GM12878 (cell line): ENCODE measurements around the gene COASY. TPM values are rescaled to one million over a fixed set of nuclear protein-coding genes. Genes with fewer than 3 reads are reported as not detected.

Experiments
- CBX5 ChIP-seq: sonication (generic); IDR thresholded peaks from 2 replicates; pipeline ENCODE4 v1.6.1; 2016; ENCODE audit warnings: low read depth, moderate library complexity, mild to moderate bottlenecking, inconsistent platforms
- CEBPZ ChIP-seq: fragments of 150-350 bp; IDR thresholded peaks from 2 replicates; pipeline ENCODE4 v1.6.1; 2016; ENCODE audit warnings: low read depth, low read length
- CREB1 ChIP-seq: IDR thresholded peaks from 2 replicates; pipeline ENCODE4 v1.6.1; 2012; ENCODE audit warnings: low read depth, mild to moderate bottlenecking, inconsistent platforms
- CREM ChIP-seq: IDR thresholded peaks from 2 replicates; pipeline ENCODE4 v1.6.1; 2014; ENCODE audit warnings: antibody characterized with exemption, low read depth
- FOXK2 ChIP-seq: fragments of 450-650 bp; IDR thresholded peaks from 2 replicates; pipeline ENCODE4 v1.6.1; 2017; ENCODE audit warnings: mild to moderate bottlenecking, moderate library complexity
- JUND ChIP-seq: IDR thresholded peaks from 2 replicates; pipeline ENCODE4 v1.6.1; 2012; ENCODE audit warnings: low read depth, mild to moderate bottlenecking, low read length, improper control_type of control experiment, moderate library complexity
- KAT2A ChIP-seq: conservative IDR thresholded peaks from 2 replicates; pipeline ENCODE4 v1.6.1; 2011; ENCODE audit warnings: low read depth, low read length; ENCODE audit not compliant: control insufficient read depth
- MXI1 ChIP-seq: fragments of 150-350 bp; IDR thresholded peaks from 2 replicates; pipeline ENCODE4 v1.6.1; 2011; ENCODE audit warnings: low read depth, mild to moderate bottlenecking, inconsistent platforms, low read length, improper control_type of control experiment
- PRDM15 ChIP-seq: fragments of 450-650 bp; formaldehyde crosslinking; IDR thresholded peaks from 2 replicates; pipeline ENCODE4 v1.4.0; 2020; ENCODE audit warnings: mild to moderate bottlenecking, moderate library complexity
- RAD51 ChIP-seq: fragments of 450-650 bp; IDR thresholded peaks from 2 replicates; pipeline ENCODE4 v1.6.1; 2016; ENCODE audit warnings: moderate library complexity, mild to moderate bottlenecking, inconsistent platforms
- RB1 ChIP-seq: fragments of 450-650 bp; formaldehyde crosslinking; IDR thresholded peaks from 2 replicates; pipeline ENCODE4 v1.6.1; 2017; ENCODE audit warnings: mild to moderate bottlenecking, borderline replicate concordance
- SP1 ChIP-seq: IDR thresholded peaks from one replicate; pipeline ENCODE4 v1.6.1; 2011; ENCODE audit warnings: low read depth, low read length
- SREBF1 ChIP-seq: IDR thresholded peaks from 2 replicates; pipeline ENCODE4 v1.6.1; 2012; ENCODE audit warnings: mild to moderate bottlenecking, low read length
- TAF1 ChIP-seq: IDR thresholded peaks from 2 replicates; pipeline ENCODE4 v1.6.1; 2011; ENCODE audit warnings: mild to moderate bottlenecking, low read depth, low read length, borderline replicate concordance
- YY1 ChIP-seq: IDR thresholded peaks from 2 replicates; pipeline ENCODE4 v1.6.1; 2011; ENCODE audit warnings: low read depth, mild to moderate bottlenecking, low read length
- ZBTB11 ChIP-seq: fragments of 450-650 bp; formaldehyde crosslinking; IDR thresholded peaks from 2 replicates; pipeline ENCODE4 v1.5.0; 2022; ENCODE audit warnings: mild to moderate bottlenecking, missing genetic modification characterization
- ZBTB4 ChIP-seq: fragments of 450-650 bp; formaldehyde crosslinking; IDR thresholded peaks from 2 replicates; pipeline ENCODE4 v1.4.0; 2022; ENCODE audit warnings: mild to moderate bottlenecking, moderate library complexity
- polyA plus RNA-seq, 11 experiments: library from polyadenylated mRNA; depleted of rRNA in 4 of 11; unstranded in 6 of 11; stranded (reverse) in 5 of 11; fragments of >200 nt; fragmentation: Nextera tagmentation in 4 of 11; fragmentation: Illumina TruSeq in 1 of 11; extraction: Ambion mirVana in 4 of 11; extraction: Trizol in 1 of 11; gene quantifications; 1 replicate in 1 of 11; 2 replicates in 10 of 11; pipeline versions ENCODE4 v1.2.1 to v1.2.3, GENCODE V29; 2011 to 2016; ENCODE audit warnings: inconsistent platforms in 2 of 11, missing spikeins in 2 of 11, low read depth in 1 of 11
- total RNA-seq, 4 experiments: library from RNA; depleted of rRNA in 3 of 4; stranded (reverse); fragments of >200 nt in 3 of 4; fragmentation: Illumina TruSeq in 1 of 4; extraction: Trizol in 1 of 4; gene quantifications; 2 replicates each; pipeline versions ENCODE4 v1.2.1 to v1.2.3, GENCODE V29; 2013 to 2021

COASY gene
- total and polyA plus RNA-seq, 10 of the 15 experiments (the other 5 are each of a cell fraction or from before 2014, with no cell fraction given): 18.6 to 93.9 (median 43.2) TPM

GRCh38 chr17:42578282-42578869 is 16.4 kb downstream of the COASY start (continued):
- TF ChIP-seq CEBPZ (no peak), ZBTB11 (CRISPR knock-in tag) (no peak), MXI1 (peak; percentile 31; the same call in 1 of the 2 replicates), CREB1 (peak; percentile 29; the same call in 1 of the 2 replicates), SREBF1 (no peak), ZBTB4 (CRISPR knock-in tag) (no peak), PRDM15 (CRISPR knock-in tag) (no peak), JUND (no peak), CREM (peak; percentile 78), CBX5 (no peak), FOXK2 (no peak), YY1 (peak; percentile 46; the same call in 1 of the 2 replicates), RB1 (0 out of 2 replicates have a peak, but pooled peaks have one; percentile 13), SP1 (peak; percentile 62), KAT2A (no peak), TAF1 (0 out of 2 replicates have a peak, but pooled peaks have one; percentile 4), RAD51 (0 out of 2 replicates have a peak, but pooled peaks have one; percentile 10)
